ENCODE results near the gene XKR7. TPM values are rescaled to one million over a fixed set of nuclear protein-coding genes. Genes with fewer than 3 reads are reported as not detected.

The XKR7 gene
- total and polyA plus RNA-seq, 10 of the 15 experiments (the other 5 are each of a cell fraction or from before 2014, with no cell fraction given): not detected

DNA sequence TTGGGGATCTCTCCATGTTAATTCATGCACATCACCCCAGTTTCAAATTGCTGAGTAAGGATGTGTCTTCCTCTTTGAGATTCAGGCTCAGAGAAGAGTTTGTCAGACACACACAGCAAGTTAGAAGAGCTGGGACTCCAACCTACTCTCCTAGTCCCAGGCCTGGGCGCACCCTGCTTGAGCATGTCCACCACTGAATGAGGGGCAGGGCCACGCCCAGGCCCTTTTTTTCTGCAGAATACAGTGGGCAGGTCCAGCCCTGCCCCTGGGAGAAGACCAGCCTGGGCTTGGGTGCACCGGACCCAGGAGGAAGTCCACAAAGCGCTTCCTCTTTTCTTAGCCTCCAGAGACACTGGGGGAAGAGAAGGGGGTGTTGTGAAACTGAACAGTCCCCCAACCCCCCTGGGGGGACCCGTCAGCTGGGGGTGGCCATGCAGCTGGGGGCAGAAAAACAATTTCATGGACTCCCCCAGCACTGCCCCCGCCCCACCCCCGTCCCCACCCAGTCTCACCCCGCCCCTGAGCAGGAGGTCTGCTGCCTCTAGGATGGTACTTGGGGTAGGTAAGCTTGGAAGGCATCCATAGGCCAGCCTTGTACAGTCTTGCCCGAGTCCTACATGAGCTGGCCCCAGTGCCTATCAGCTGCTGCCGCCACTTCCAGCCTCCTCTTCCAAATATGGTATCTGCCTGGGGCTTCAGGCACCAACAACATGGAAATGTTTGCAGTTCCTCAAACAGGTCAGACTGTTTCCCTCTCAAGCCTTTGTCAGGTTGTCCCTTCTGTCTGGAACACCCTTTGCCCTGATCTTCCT is 72.4 kb downstream of the XKR7 start (continued):
- TF ChIP-seq EED (IDR thresholded peaks at IDR 0.05; ENCODE audit: low read depth) (0 out of 2 replicates have a peak, but pooled peaks have one; percentile 25), MEF2A (IDR thresholded peaks at IDR 0.05; ENCODE audit: insufficient read depth, low read depth, low read length) (no peak), EGR1 (IDR thresholded peaks at IDR 0.05; ENCODE audit: borderline replicate concordance in 1 of 2, low read depth in 2 of 2, low read length in 2 of 2) (peak in 1 of 2 experiments; percentile 63; a peak in 2 of 3 replicates), ZSCAN29 (IDR thresholded peaks at IDR 0.05) (no peak), IKZF2 (IDR thresholded peaks at IDR 0.05) (peak in 1 of 2 experiments; percentile 19; a peak in 2 of 4 replicates), EP300 (IDR thresholded peaks at IDR 0.05; ENCODE audit: borderline replicate concordance in 1 of 2, control insufficient read depth in 1 of 2, low read depth in 2 of 2, low read length in 2 of 2) (no peak; a peak in 1 of 4 replicates), BACH1 (IDR thresholded peaks at IDR 0.05; ENCODE audit: borderline replicate concordance) (peak; percentile 14; the same call in 1 of the 2 replicates), TBL1XR1 (IDR thresholded peaks at IDR 0.05; ENCODE audit: low read depth, low read length) (0 out of 2 replicates have a peak, but pooled peaks have one; percentile 30), YY1 (IDR thresholded peaks at IDR 0.05; ENCODE audit: low read depth, low read length) (no peak), BRCA1 (IDR thresholded peaks at IDR 0.05; ENCODE audit: low read depth, low read length) (no peak), PAX5 (IDR thresholded peaks at IDR 0.05; ENCODE audit: borderline replicate concordance, low read depth, low read length) (0 out of 2 replicates have a peak, but pooled peaks have one; percentile 38), NFXL1 (IDR thresholded peaks at IDR 0.05; ENCODE audit: borderline replicate concordance) (no peak), TCF12 (IDR thresholded peaks at IDR 0.05; ENCODE audit: low read depth, low read length) (peak; percentile 72; the same call in 1 of the 2 replicates), DPF2 (IDR thresholded peaks at IDR 0.05) (peak; percentile 77), FOS (IDR thresholded peaks at IDR 0.05; ENCODE audit: borderline replicate concordance, extremely low read depth, insufficient read length) (no peak), NFIC (IDR thresholded peaks at IDR 0.05; ENCODE audit: low read depth, low read length) (no peak), TAF1 (IDR thresholded peaks at IDR 0.05; ENCODE audit: borderline replicate concordance, low read depth, low read length) (no peak), CUX1 (IDR thresholded peaks at IDR 0.05; ENCODE audit: insufficient replicate concordance, low read depth, low read length) (no peak), MYC (IDR thresholded peaks at IDR 0.05; ENCODE audit: insufficient read depth, insufficient read length, insufficient replicate concordance, low read length, severe bottlenecking) (no peak), BMI1 (IDR thresholded peaks at IDR 0.05; ENCODE audit: borderline replicate concordance) (no peak), PAX8 (IDR thresholded peaks at IDR 0.05) (no peak)
- TF ChIP-seq, protein P1, sequence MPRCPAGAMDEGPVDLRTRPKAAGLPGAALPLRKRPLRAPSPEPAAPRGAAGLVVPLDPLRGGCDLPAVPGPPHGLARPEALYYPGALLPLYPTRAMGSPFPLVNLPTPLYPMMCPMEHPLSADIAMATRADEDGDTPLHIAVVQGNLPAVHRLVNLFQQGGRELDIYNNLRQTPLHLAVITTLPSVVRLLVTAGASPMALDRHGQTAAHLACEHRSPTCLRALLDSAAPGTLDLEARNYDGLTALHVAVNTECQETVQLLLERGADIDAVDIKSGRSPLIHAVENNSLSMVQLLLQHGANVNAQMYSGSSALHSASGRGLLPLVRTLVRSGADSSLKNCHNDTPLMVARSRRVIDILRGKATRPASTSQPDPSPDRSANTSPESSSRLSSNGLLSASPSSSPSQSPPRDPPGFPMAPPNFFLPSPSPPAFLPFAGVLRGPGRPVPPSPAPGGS (IDR thresholded peaks at IDR 0.05; ENCODE audit: borderline replicate concordance, insufficient read depth, low read depth, low read length, poor library complexity, severe bottlenecking): peak; percentile 44

Data from GM12878 (cell line).